ENCODE data around the gene NPR1.
"Not testable (repeated sequence)": the region's sequence is repeated elsewhere in the genome, so short reads cannot be mapped to it uniquely, and the experiment has no call there.

The NPR1 gene

GRCh38 chr1:153659175-153659534, 19.3 kb upstream of the NPR1 start:
- TF ChIP-seq CTCF (IDR thresholded peaks at IDR 0.05; ENCODE audit: low read depth, low read length), result no peak
- H3K4me3 ChIP-seq (replicated peaks in 1 of 2; ENCODE audit: low read depth in 2 of 2, low read length in 2 of 2), result peak overlapping the region; percentile 81 to 91
- no peak for DNase-seq (ENCODE audit: low read depth in 2 of 2)

GRCh38 chr1:153659656-153660055, 18.8 kb upstream of the NPR1 start:
- peak overlapping the region; percentile 81 to 91 for H3K4me3 ChIP-seq (replicated peaks in 1 of 2; ENCODE audit: low read depth in 2 of 2, low read length in 2 of 2)
- no peak for TF ChIP-seq CTCF (IDR thresholded peaks at IDR 0.05; ENCODE audit: low read depth, low read length)
- DNase-seq (ENCODE audit: low read depth in 2 of 2), result no peak

- TF ChIP-seq CTCF (IDR thresholded peaks at IDR 0.05; ENCODE audit: low read depth, low read length), result no peak
- DNase-seq (ENCODE audit: low read depth in 2 of 2), result no peak
- H3K4me3 ChIP-seq (replicated peaks in 1 of 2; ENCODE audit: low read depth in 2 of 2, low read length in 2 of 2), result no peak overlapping the region
Measured at GRCh38 chr1:153661111-153661708, 17.3 kb upstream of the NPR1 start.

- no peak for DNase-seq (ENCODE audit: low read depth in 2 of 2)
- TF ChIP-seq CTCF (IDR thresholded peaks at IDR 0.05; ENCODE audit: low read depth, low read length), result no peak
- no peak overlapping the region for H3K4me3 ChIP-seq (replicated peaks in 1 of 2; ENCODE audit: low read depth in 2 of 2, low read length in 2 of 2)
Measured at GRCh38 chr1:153662269-153662668, 16.2 kb upstream of the NPR1 start.

- DNase-seq (ENCODE audit: low read depth in 2 of 2), result peak; percentile 48 to 72
- H3K4me3 ChIP-seq (replicated peaks in 1 of 2; ENCODE audit: low read depth in 2 of 2, low read length in 2 of 2), result no peak overlapping the region
- no peak for TF ChIP-seq CTCF (IDR thresholded peaks at IDR 0.05; ENCODE audit: low read depth, low read length)
Measured at GRCh38 chr1:153663211-153663610, 15.3 kb upstream of the NPR1 start.

- DNase-seq (ENCODE audit: low read depth in 2 of 2), result no peak
- H3K4me3 ChIP-seq (replicated peaks in 1 of 2; ENCODE audit: low read depth in 2 of 2, low read length in 2 of 2), result no peak overlapping the region
- TF ChIP-seq CTCF (IDR thresholded peaks at IDR 0.05; ENCODE audit: low read depth, low read length), result no peak
Measured at GRCh38 chr1:153667439-153667838, 11.0 kb upstream of the NPR1 start.

GRCh38 chr1:153668672-153669071, 9.8 kb upstream of the NPR1 start:
- DNase-seq (ENCODE audit: low read depth in 2 of 2); H3K4me3 ChIP-seq (replicated peaks in 1 of 2; ENCODE audit: low read depth in 2 of 2, low read length in 2 of 2): not testable (repeated sequence)

Data from cardiac fibroblast (primary cell).